Ascending aorta (tissue), 2 donors: ENCODE data around the gene GNA12. TPM values are rescaled to one million over a fixed set of nuclear protein-coding genes. Genes with fewer than 3 reads are reported as not detected.

Source experiments
- DNase-seq, 2 donors: peaks; one replicate each; pipeline ENCODE4 v3.0.0-alpha.2; 2019; ENCODE audit warnings: low spot score in 2 of 2
- H3K27ac ChIP-seq, 2 donors: fragments of 200-600 bp; sonication (generic); one replicate each; pipeline ENCODE4 v1.5.1; 2016 to 2017; ENCODE audit warnings: mild to moderate bottlenecking in 1 of 2
- H3K27me3 ChIP-seq: fragments of 200-600 bp; sonication (generic); one replicate; pipeline ENCODE4 v1.5.1; 2017
- H3K36me3 ChIP-seq, 2 donors: fragments of 200-600 bp; sonication (generic); one replicate each; pipeline ENCODE4 v1.5.1; 2016
- H3K4me1 ChIP-seq, 2 donors: fragments of 200-600 bp; sonication (generic); one replicate each; pipeline ENCODE4 v1.5.1; 2016 to 2017; ENCODE audit warnings: mild to moderate bottlenecking in 1 of 2
- H3K4me3 ChIP-seq, 2 donors: fragments of 200-600 bp; sonication (generic); one replicate each; pipeline ENCODE4 v1.5.1; 2016 to 2017; ENCODE audit warnings: mild to moderate bottlenecking in 1 of 2
- H3K9me3 ChIP-seq, 2 donors: fragments of 200-600 bp; sonication (generic); one replicate each; pipeline ENCODE4 v1.5.1; 2016
- CTCF ChIP-seq, 3 experiments: fragments of 200-600 bp in 2 of 3; fragments of 450-650 bp in 1 of 3; sonication (generic) in 2 of 3; IDR thresholded peaks; one replicate each; pipeline ENCODE4 v1.5.1; 2016 to 2019; ENCODE audit warnings: antibody characterized with exemption in 3 of 3, mild to moderate bottlenecking in 1 of 3, moderate library complexity in 1 of 3
- intact Hi-C: fragments of 100-400 bp; cut with DNase I; formaldehyde crosslinking; loops from one replicate; pipeline ENCODE4 v1.15.1; 2023
- total RNA-seq: library from RNA; depleted of rRNA; stranded (reverse); fragments of >200 nt; gene quantifications from one replicate; pipeline ENCODE4 v1.1.0, GENCODE V29; 2016

Gene GNA12
- total RNA-seq, 1 donor from 2014 or later, result 61.0 TPM

GRCh38 chr7:2806571-2806970, 37.5 kb downstream of the GNA12 start:
- no peak overlapping the region for H3K27ac ChIP-seq
- no peak for TF ChIP-seq CTCF (IDR thresholded peaks at IDR 0.05)
- no peaks in the 10 kb centered on the region for H3K36me3 ChIP-seq
- intact Hi-C loops, result no loop called here
- no peaks in the 10 kb centered on the region for H3K27me3 ChIP-seq
- H3K4me3 ChIP-seq, result no peak overlapping the region
- H3K4me1 ChIP-seq, result peaks cover 0 to 18% of the 10 kb centered on the region in 2 donors
- DNase-seq, result no peak
- H3K9me3 ChIP-seq, result no peaks in the 10 kb centered on the region

- Histone ChIP-seq H3K27ac (no peak overlapping the region), H3K36me3 (no peaks in the 10 kb centered on the region), H3K4me3 (no peak overlapping the region), H3K9me3 (no peaks in the 10 kb centered on the region), H3K27me3 (no peaks in the 10 kb centered on the region), H3K4me1 (peaks cover 0 to 21% of the 10 kb centered on the region in 2 donors)
- no peak for TF ChIP-seq CTCF (IDR thresholded peaks at IDR 0.05)
- intact Hi-C loops, result no loop called here
- no peak for DNase-seq
Observed at GRCh38 chr7:2805213-2805944, 38.7 kb downstream of the GNA12 start.

- no peak for DNase-seq
- no peaks in the 10 kb centered on the region for H3K36me3 ChIP-seq
- intact Hi-C loops, result no loop called here
- TF ChIP-seq CTCF (IDR thresholded peaks at IDR 0.05), result no peak
- peaks cover 0 to 21% of the 10 kb centered on the region in 2 donors for H3K4me1 ChIP-seq
- no peak overlapping the region for H3K4me3 ChIP-seq
- H3K27me3 ChIP-seq, result no peaks in the 10 kb centered on the region
- no peaks in the 10 kb centered on the region for H3K9me3 ChIP-seq
- H3K27ac ChIP-seq, result no peak overlapping the region
Observed at GRCh38 chr7:2804227-2804763, 39.8 kb downstream of the GNA12 start.

- no peaks in the 10 kb centered on the region for H3K9me3 ChIP-seq
- H3K4me1 ChIP-seq, result peaks cover 0 to 21% of the 10 kb centered on the region in 2 donors
- intact Hi-C loops, result no loop called here
- no peak for DNase-seq
- H3K4me3 ChIP-seq, result no peak overlapping the region
- peak overlapping the region in 1 of 2 donors; percentile 74 for H3K27ac ChIP-seq
- H3K27me3 ChIP-seq, result no peaks in the 10 kb centered on the region
- TF ChIP-seq CTCF (IDR thresholded peaks at IDR 0.05), result no peak
- H3K36me3 ChIP-seq, result no peaks in the 10 kb centered on the region
Observed at GRCh38 chr7:2803755-2804154, 40.4 kb downstream of the GNA12 start.

GRCh38 chr7:2803342-2803692, 40.8 kb downstream of the GNA12 start:
- Histone ChIP-seq H3K36me3 (no peaks in the 10 kb centered on the region), H3K4me1 (peaks cover 0 to 21% of the 10 kb centered on the region in 2 donors), H3K27ac (peak overlapping the region; percentile 18 to 74), H3K9me3 (no peaks in the 10 kb centered on the region), H3K27me3 (no peaks in the 10 kb centered on the region), H3K4me3 (peak overlapping the region; percentile 2 to 50)
- intact Hi-C loops, result no loop called here
- TF ChIP-seq CTCF (IDR thresholded peaks at IDR 0.05), result no peak
- DNase-seq, result no peak
